ENCODE results near the gene ASPG.

Gene ASPG

GRCh38 chr14:104105071-104105821 is 19.7 kb downstream of the ASPG start:
- DNase-seq (ENCODE audit: low read depth in 2 of 2): no peak

- no peak for DNase-seq (ENCODE audit: low read depth in 2 of 2)
Observed at GRCh38 chr14:104105822-104106470, 20.4 kb downstream of the ASPG start.

DNA sequence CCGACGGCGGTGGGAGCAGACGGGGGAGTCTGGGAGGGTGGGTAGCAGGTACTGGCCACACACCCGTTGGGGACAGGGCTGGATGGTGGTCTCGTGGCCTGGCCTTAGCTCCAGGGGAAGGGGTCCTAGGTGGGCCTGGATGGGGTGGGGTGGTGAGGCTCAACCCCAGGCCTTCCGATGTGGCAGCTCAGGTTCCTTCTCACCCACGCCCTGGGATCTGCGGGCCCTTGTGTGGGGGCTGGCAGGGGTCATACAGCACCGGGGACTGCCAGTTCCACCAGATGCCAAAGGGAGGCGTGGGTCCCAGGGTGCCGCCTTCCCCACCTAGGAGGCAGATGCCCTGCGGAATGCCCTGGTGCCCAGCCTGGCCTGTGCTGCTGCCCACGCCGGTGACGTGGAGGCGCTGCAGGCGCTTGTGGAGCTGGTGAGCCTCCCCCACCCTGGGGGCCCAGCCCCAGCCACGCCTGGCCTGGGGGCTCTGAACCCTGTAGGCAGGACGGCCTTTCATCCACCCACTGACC is 21.0 kb downstream of the ASPG start:
- no peak for DNase-seq (ENCODE audit: low read depth in 2 of 2)

DNA sequence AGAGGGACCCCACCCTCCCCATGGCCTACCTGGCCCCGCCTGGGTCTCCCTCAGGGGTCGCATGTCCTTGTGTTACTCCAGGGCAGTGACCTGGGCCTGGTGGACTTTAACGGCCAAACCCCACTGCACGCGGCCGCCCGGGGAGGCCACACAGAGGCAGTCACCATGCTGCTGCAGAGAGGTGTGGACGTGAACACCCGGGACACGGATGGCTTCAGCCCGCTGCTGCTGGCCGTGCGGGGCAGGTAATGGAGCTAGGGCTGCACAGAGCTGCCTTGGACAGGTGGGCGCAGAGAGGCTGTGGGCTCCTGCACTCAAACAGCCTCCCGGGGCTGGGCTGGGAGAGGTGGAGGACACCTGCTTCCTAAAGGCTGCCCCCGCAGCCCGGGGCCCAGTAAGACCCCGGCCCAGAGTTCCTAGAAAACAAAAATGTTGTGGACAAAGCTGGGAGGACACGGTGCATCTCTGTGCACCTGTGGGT is 21.6 kb downstream of the ASPG start:
- no peak for DNase-seq (ENCODE audit: low read depth in 2 of 2)

DNA sequence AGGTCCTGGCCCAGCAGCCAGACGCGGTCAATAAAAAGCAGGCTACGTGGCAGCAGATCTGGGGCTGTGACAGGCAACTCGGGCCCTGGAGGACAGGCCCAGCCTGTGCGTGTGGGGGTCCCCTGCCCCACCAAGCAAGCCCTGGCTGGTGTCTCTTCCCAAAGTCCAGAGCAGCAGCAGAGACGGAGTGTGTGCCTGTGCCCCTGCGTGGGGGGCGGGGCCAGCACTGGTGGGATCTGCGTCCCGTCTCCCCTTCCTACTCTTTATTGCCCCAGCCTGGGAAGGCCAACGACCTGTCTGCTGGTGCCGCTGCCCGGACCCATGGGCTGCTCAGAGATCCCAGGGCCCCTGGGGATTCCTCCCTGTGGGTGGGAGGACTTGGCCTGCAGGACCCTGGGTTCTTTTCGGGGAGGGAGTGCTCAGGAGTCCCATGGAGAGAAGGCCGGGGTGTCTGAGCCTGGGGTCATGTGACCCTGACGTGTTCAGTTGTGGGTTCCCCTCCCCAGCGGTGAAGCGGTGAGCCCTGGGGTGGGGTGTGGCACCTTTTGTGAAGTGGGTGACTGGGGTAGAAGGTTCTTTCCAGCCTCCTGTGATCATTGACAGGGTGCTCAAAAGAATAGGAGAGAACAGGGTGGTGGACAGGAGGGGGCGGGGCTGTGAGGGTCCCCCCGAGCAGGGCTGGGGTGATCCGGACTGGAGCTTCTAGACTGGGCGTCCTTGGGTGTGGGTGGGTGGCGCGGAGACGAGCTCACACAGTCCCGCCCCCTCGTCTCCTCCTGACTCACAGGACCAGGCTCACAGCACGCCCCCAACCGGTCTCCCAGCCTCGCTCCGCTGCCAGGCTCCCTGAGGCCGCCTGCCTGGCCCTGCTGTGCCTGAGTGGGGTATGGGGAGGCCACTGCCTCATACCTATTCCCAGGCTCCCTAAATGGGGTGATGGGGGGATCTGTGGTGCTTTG is 22.4 kb downstream of the ASPG start:
- no peak for DNase-seq (ENCODE audit: low read depth in 2 of 2)

- DNase-seq (ENCODE audit: low read depth in 2 of 2): no peak
Observed at GRCh38 chr14:104108570-104109541, 23.4 kb downstream of the ASPG start.

- DNase-seq (ENCODE audit: low read depth in 2 of 2): no peak
Observed at GRCh38 chr14:104109731-104110361, 24.3 kb downstream of the ASPG start.

- no peak for DNase-seq (ENCODE audit: low read depth in 2 of 2)
Observed at GRCh38 chr14:104110491-104111209, 25.1 kb downstream of the ASPG start.

GRCh38 chr14:104111301-104112112 is 26.0 kb downstream of the ASPG start:
- no peak for DNase-seq (ENCODE audit: low read depth in 2 of 2)

DNA sequence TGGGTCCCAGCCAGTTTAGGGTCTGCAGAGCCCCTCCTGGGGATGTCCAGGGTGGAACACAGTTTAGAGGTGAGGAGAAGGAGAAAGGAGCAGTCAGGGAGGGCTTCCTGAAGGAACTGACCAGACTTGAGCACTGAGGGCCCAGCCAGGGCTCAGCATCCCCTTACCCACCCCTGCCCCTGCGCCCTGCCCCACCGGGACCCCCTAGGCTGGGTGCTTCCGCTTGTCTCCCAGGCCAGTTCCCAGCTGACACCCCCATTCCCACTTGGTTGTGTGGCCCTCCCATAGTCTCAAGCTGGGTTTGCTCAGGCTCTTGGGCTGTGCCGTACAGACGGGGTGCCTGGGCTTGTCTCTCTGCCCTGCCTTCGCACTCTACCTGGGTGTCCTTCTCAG is 26.6 kb downstream of the ASPG start:
- DNase-seq (ENCODE audit: low read depth in 2 of 2): no peak

DNA sequence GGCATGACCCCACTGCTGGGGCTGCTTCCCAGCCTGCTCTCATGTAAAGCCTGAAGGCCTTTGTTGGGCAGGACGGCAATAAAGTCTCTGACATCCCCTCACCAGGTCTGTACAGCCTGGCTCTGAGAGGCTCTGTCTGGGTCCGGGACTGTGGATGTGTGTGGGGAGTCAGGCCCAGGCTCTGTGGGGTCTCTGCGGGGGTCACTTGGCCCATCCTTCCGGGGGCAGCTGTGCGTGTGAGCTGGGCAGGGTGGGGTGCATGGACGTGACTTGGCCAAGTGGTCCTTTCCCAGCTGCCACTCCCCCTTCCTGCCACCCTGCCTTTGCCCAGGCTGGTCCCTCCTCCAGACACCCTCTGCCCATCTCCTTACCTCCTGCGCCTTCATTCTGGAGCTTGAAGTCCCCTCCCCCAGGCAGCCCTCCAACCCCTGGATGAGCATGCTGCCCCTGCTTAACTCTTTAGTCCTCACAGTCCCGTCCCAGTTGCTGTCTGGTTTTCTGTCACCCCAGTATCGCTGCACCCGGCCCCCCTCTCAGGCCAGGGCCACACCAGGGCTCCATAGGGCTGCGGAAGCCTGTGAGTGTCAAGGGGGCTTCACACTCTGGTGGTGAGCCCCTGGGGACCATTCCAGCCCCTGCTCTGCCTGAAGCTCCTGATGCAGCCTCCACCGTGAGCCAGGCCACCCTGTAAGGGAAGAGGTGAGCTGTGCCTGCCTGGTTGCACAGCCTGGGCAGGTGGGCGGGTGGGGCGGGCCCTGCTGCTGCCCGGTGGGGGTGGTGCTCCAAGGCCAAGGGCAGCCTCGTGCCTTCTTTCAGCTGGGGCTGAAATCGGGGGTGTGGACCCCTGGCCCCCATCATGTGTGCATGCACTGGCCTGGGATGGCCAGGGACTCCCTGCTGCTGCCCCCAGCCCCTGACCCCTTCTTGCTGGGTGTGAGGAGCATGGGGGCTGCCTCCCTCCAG is 27.4 kb downstream of the ASPG start:
- DNase-seq (ENCODE audit: low read depth in 2 of 2): no peak

DNA sequence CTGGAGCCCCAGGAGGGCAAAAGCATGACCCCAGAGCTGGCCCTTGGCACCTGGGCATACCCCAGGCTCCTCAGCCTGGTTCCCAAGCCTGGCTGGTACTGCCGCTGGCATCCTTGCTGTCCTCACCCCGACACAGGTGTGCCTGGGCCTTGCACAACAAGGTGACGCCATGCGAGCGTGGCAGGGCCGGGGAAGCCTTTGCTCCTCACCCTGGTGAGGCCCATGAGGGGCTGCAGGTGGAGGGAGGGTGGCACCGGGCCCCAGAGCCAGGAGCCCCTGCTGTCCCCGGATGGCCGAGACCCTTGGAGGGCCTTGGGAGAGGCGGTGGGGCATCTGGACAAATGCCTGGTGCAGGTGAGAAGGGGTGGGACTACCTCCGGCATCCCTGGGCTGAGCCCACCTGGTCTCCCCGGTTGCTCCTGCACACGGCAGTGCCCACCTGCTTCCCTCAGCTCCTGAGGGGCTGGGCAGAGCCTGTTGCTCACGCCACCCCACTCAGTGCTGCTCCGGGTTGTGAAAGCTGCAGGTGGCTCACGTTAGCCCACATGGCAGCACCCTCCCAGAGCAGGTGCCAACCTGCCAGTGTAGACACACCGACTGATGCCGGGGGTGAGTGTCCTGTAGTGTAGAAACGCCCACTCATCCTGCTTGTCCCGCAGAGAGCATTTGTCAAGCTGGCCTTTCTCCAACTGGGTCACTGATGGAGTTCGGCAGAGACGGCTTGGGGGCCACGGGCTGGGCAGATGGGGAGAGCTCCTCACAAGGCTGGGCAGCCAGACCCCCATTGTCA is 28.3 kb downstream of the ASPG start:
- no peak for DNase-seq (ENCODE audit: low read depth in 2 of 2)

DNA sequence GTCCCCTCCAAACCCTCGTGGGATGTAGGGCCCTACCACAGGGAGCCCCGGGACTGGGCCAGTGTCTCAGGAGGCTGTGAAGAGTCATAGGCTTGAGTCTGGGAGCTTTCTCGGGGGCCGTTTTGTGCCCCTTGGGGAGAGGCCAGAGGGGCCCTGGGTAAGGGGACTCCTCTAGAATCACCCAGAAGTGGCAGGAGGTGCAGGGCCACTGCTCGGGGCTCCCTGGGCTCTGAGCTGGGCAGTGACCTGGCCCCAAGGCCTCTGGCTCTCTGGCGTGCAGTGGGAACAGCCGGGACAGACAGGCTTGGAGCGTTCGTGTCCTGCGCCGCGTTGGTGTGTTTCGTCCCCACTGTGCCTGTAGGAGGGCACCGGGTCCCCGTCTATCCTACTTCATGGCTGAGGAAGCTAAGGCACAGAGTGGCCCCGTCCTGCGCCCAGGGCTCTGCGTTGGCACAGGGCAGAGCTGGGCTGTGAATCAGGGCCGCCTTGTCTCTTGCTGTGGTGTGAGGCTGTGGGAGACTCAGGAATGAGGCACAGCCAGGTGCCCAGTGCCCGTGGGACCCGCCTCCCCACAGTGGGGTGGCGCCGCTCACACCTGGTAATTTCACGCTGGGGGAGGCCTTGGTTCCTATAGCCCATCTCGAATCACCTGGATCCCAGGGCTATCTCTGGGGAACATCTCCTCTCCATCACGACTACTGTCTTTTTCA is 29.1 kb downstream of the ASPG start:
- no peak for DNase-seq (ENCODE audit: low read depth in 2 of 2)

- DNase-seq (ENCODE audit: low read depth in 2 of 2): no peak
Observed at GRCh38 chr14:104115131-104115600, 29.7 kb downstream of the ASPG start.

DNA sequence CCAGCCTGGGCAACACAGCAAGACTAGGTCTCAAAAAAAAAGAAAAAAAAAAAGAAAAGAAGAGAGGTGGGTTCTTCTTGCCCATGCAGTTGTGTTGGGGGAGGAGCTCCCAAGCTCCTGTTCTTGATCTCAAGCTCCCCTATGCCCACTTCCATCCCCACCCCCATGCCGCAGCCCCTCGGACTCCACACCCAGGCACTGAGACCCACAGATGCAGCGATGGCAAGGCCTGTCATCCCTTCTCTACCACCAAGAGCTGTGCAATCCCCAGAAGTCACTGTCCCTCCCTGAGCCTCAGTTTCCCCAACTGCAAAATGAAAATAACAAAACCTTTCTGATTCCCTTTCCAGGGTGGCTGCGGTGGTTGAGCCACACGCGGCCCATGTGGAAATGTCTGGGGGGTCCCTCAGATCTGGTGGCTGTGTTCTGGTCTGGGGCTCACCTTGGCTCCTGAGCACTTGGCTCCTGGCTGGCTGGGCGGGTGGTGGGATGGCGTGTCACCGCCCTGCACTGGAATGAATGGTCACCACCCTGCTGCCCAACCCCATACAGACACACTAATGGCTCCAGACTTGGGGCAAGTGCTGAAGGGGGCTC is 30.3 kb downstream of the ASPG start:
- no peak for DNase-seq (ENCODE audit: low read depth in 2 of 2)

Data from stimulated activated CD4-positive, alpha-beta T cell treated with anti-CD3 and anti-CD28 coated beads, Interleukin-1b, Interleukin-23, amount 100 ng/mL, for 1 hour (primary cell).